Measurements from ENCODE around the gene FAM163B. TPM values are rescaled to one million over a fixed set of nuclear protein-coding genes. Genes with fewer than 3 reads are reported as not detected.

FAM163B gene
- total and polyA plus RNA-seq, 2 experiments from 2014 or later, result 0.60 to 1.3 TPM

DNA sequence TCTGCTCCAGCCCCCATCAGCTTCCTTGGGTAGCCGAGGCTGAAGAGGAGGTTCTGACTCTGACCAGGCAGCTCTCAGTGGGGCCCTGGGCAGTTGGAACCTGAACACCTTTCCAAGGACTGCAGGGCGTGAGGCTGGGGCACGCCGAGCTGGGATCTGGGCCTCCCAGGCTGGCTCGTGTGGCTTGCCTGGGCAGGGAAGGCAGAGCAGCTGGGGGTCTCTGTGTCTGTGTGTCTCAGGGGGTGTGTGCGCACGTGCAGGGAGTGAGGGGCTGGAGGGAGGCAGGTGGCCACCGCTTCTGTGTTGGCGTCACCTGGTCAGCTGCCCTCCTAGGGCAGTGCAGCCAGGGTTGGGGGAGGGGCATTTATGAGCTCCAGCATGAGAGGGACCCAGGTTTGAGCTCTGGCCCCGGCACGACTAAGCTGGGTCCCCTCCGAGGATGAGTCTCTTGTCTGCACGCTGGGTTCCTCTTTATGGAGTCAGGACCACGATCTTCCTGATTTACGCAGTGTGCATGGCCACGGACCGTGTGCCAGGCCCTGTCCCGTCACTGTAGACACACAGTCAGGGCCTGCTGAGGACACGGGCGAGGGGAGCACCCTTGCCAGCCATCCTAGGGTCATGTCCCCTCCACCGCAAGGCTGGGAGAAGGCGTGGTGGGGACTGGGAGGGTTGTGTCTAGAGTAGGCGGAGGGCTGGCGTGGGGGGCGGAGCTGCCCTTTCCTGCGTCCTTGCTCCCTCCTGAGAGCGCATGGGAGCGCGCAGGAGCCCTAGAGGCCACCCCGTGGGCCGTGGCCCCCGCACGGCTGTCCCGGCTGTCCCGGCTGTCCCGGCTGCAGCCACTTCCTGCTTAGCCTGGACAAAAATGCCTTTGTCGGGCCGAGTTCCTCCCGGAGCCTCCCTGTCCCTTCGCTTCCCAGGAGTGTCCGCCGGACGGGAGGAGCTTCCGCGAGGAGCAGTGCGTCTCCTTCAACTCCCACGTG lies 70.0 kb downstream of the FAM163B start:
- Histone ChIP-seq H3K9me2 (ENCODE audit: insufficient read depth) (no peaks in the 10 kb centered on the region), H3K27ac (ENCODE audit: low read depth) (no peak overlapping the region), H3K27me3 (ENCODE audit: insufficient read depth) (peaks cover 1% of the 10 kb centered on the region; the same call in 1 of the 2 replicates), H3K4me3 (no peak overlapping the region), H2AFZ (0 out of 2 replicates have a peak overlapping the region, but pooled peaks have one; percentile 47), H3K4me2 (no peak overlapping the region), H3K79me2 (replicated peaks; ENCODE audit: insufficient read depth) (no peaks in the 10 kb centered on the region), H3K36me3 (ENCODE audit: insufficient read depth) (no peaks in the 10 kb centered on the region), H3K4me1 (ENCODE audit: insufficient read depth) (peaks cover under 1% of the 10 kb centered on the region; the same call in 1 of the 2 replicates), H4K20me1 (replicated peaks; ENCODE audit: insufficient read depth) (no peaks in the 10 kb centered on the region), H3F3A (replicated peaks; ENCODE audit: low read depth) (no peaks in the 10 kb centered on the region)
- Mint-ChIP-seq H3K4me3 (no peak overlapping the region), H3K9me3 (no peaks in the 10 kb centered on the region), H3K36me3 (ENCODE audit: low read depth) (no peaks in the 10 kb centered on the region), H3K27me3 (ENCODE audit: insufficient read depth, low read depth, poor library complexity) (peaks cover 19% of the 10 kb centered on the region), H3K27ac (no peak overlapping the region), H3K4me1 (peaks cover 16% of the 10 kb centered on the region)
- ATAC-seq, result peak; percentile 30
- no peak for TF ChIP-seq POLR2AphosphoS5 (IDR thresholded peaks at IDR 0.05; ENCODE audit: low read depth)
- no peak for TF ChIP-seq CREB1 (CRISPR knock-in tag; IDR thresholded peaks at IDR 0.05; ENCODE audit: low read depth)
- DNase-seq (ENCODE audit: low spot score), result peak; percentile 54

DNA sequence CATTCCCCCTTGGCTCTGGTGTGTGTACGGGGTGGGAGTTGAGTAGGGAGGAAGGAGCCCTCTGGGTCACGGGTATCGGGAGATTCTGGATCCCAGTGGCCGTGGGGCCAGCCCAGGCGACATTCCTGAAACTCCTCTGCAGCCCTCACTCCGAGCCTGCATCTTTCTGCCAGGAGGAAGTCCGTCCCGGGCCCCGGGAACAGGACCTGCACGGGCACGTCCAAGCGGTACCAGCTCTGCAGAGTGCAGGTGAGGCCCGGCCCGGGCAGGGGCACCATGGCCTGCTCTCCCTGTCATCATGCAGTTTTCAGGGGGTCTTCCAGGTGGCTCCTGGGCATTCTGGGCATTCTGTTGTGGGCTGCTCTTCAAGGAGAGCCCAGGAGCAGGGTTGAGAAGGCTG lies 71.0 kb downstream of the FAM163B start:
- H3K27ac Mint-ChIP-seq, result no peak overlapping the region

More for the DNA sequence above, 71.0 kb downstream of the FAM163B start:
- Histone ChIP-seq H2AFZ (no peak overlapping the region), H3K4me3 (no peak overlapping the region), H3K9me2 (ENCODE audit: insufficient read depth) (no peaks in the 10 kb centered on the region), H3K36me3 (ENCODE audit: insufficient read depth) (no peaks in the 10 kb centered on the region), H3K4me1 (ENCODE audit: insufficient read depth) (peaks cover 10% of the 10 kb centered on the region; the same call in 1 of the 2 replicates), H3K4me2 (no peak overlapping the region), H3K27ac (ENCODE audit: low read depth) (no peak overlapping the region), H3K27me3 (ENCODE audit: insufficient read depth) (peaks cover 9% of the 10 kb centered on the region; the same call in 1 of the 2 replicates), H4K20me1 (replicated peaks; ENCODE audit: insufficient read depth) (no peaks in the 10 kb centered on the region), H3F3A (replicated peaks; ENCODE audit: low read depth) (0 out of 2 replicates have a peak, but pooled peaks cover 4% of the 10 kb centered on the region), H3K79me2 (replicated peaks; ENCODE audit: insufficient read depth) (no peaks in the 10 kb centered on the region)
- TF ChIP-seq, protein P1, sequence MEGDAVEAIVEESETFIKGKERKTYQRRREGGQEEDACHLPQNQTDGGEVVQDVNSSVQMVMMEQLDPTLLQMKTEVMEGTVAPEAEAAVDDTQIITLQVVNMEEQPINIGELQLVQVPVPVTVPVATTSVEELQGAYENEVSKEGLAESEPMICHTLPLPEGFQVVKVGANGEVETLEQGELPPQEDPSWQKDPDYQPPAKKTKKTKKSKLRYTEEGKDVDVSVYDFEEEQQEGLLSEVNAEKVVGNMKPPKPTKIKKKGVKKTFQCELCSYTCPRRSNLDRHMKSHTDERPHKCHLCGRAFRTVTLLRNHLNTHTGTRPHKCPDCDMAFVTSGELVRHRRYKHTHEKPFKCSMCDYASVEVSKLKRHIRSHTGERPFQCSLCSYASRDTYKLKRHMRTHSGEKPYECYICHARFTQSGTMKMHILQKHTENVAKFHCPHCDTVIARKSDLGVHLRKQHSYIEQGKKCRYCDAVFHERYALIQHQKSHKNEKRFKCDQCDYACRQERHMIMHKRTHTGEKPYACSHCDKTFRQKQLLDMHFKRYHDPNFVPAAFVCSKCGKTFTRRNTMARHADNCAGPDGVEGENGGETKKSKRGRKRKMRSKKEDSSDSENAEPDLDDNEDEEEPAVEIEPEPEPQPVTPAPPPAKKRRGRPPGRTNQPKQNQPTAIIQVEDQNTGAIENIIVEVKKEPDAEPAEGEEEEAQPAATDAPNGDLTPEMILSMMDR (conservative IDR thresholded peaks at IDR 0.05; ENCODE audit: low read depth in 2 of 2), result no peak
- TF ChIP-seq, protein P2, sequence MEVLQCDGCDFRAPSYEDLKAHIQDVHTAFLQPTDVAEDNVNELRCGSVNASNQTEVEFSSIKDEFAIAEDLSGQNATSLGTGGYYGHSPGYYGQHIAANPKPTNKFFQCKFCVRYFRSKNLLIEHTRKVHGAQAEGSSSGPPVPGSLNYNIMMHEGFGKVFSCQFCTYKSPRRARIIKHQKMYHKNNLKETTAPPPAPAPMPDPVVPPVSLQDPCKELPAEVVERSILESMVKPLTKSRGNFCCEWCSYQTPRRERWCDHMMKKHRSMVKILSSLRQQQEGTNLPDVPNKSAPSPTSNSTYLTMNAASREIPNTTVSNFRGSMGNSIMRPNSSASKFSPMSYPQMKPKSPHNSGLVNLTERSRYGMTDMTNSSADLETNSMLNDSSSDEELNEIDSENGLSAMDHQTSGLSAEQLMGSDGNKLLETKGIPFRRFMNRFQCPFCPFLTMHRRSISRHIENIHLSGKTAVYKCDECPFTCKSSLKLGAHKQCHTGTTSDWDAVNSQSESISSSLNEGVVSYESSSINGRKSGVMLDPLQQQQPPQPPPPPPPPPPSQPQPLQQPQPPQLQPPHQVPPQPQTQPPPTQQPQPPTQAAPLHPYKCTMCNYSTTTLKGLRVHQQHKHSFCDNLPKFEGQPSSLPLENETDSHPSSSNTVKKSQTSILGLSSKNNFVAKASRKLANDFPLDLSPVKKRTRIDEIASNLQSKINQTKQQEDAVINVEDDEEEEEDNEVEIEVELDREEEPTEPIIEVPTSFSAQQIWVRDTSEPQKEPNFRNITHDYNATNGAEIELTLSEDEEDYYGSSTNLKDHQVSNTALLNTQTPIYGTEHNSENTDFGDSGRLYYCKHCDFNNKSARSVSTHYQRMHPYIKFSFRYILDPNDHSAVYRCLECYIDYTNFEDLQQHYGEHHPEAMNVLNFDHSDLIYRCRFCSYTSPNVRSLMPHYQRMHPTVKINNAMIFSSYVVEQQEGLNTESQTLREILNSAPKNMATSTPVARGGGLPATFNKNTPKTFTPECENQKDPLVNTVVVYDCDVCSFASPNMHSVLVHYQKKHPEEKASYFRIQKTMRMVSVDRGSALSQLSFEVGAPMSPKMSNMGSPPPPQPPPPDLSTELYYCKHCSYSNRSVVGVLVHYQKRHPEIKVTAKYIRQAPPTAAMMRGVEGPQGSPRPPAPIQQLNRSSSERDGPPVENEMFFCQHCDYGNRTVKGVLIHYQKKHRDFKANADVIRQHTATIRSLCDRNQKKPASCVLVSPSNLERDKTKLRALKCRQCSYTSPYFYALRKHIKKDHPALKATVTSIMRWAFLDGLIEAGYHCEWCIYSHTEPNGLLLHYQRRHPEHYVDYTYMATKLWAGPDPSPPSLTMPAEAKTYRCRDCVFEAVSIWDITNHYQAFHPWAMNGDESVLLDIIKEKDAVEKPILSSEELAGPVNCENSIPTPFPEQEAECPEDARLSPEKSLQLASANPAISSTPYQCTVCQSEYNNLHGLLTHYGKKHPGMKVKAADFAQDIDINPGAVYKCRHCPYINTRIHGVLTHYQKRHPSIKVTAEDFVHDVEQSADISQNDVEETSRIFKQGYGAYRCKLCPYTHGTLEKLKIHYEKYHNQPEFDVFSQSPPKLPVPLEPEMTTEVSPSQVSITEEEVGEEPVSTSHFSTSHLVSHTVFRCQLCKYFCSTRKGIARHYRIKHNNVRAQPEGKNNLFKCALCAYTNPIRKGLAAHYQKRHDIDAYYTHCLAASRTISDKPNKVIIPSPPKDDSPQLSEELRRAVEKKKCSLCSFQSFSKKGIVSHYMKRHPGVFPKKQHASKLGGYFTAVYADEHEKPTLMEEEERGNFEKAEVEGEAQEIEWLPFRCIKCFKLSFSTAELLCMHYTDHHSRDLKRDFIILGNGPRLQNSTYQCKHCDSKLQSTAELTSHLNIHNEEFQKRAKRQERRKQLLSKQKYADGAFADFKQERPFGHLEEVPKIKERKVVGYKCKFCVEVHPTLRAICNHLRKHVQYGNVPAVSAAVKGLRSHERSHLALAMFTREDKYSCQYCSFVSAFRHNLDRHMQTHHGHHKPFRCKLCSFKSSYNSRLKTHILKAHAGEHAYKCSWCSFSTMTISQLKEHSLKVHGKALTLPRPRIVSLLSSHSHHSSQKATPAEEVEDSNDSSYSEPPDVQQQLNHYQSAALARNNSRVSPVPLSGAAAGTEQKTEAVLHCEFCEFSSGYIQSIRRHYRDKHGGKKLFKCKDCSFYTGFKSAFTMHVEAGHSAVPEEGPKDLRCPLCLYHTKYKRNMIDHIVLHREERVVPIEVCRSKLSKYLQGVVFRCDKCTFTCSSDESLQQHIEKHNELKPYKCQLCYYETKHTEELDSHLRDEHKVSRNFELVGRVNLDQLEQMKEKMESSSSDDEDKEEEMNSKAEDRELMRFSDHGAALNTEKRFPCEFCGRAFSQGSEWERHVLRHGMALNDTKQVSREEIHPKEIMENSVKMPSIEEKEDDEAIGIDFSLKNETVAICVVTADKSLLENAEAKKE (CRISPR knock-in tag; IDR thresholded peaks at IDR 0.05), result no peak
- TF ChIP-seq CREB1 (CRISPR knock-in tag; IDR thresholded peaks at IDR 0.05; ENCODE audit: low read depth) (no peak), EZH2phosphoT487 (IDR thresholded peaks at IDR 0.05; ENCODE audit: unreplicated experiment) (no peak), ZNF331 (CRISPR knock-in tag; IDR thresholded peaks at IDR 0.05; ENCODE audit: low read depth) (no peak)
- DNase-seq (ENCODE audit: low spot score), result no peak
- Mint-ChIP-seq H3K4me3 (no peak overlapping the region), H3K27me3 (ENCODE audit: insufficient read depth, low read depth, poor library complexity) (peaks cover 22% of the 10 kb centered on the region), H3K36me3 (ENCODE audit: low read depth) (no peaks in the 10 kb centered on the region), H3K9me3 (no peaks in the 10 kb centered on the region), H3K4me1 (peaks cover 23% of the 10 kb centered on the region)
- ATAC-seq, result no peak
